Activated CD8-positive, alpha-beta T cell treated with anti-CD3 and anti-CD28 coated beads for 36 hours (primary cell): ENCODE measurements around the gene NEAT1. TPM values are rescaled to one million over a fixed set of nuclear protein-coding genes. Genes with fewer than 3 reads are reported as not detected.

Source experiments
- ATAC-seq: fragments of 200-7000 bp; cut with Tn5 transposase; one replicate; pipeline ENCODE4 v1.10.0; 2021; ENCODE audit warnings: mild to moderate bottlenecking, moderate library complexity
- CTCF ChIA-PET: fragments of 350-600 bp; sonication (Branson Sonifier 250); formaldehyde crosslinking; loops from one replicate; lab custom pipeline; 2021; ENCODE audit warnings: antibody characterized with exemption; lab: Charles Lee
- POLR2A ChIA-PET: fragments of 350-600 bp; sonication (Branson Sonifier 250); formaldehyde crosslinking; loops from one replicate; lab custom pipeline; 2021; ENCODE audit warnings: antibody characterized with exemption; lab: Charles Lee
- DNase-seq: peaks from one replicate; pipeline ENCODE4 v3.0.0-alpha.2; 2020
- H3K27ac Mint-ChIP-seq: one replicate; pipeline ENCODE4 v1.8.0; 2021; ENCODE audit warnings: mild to moderate bottlenecking, mixed read lengths
- H3K27me3 Mint-ChIP-seq: one replicate; pipeline ENCODE4 v1.8.0; 2021; ENCODE audit warnings: mixed read lengths
- H3K36me3 Mint-ChIP-seq: one replicate; pipeline ENCODE4 v1.8.0; 2021; ENCODE audit warnings: low read depth, mixed read lengths
- H3K4me1 Mint-ChIP-seq: one replicate; pipeline ENCODE4 v1.8.0; 2021; ENCODE audit warnings: low read depth, mixed read lengths
- H3K4me3 Mint-ChIP-seq: one replicate; pipeline ENCODE4 v1.8.0; 2021; ENCODE audit warnings: mild to moderate bottlenecking, moderate library complexity, mixed read lengths
- H3K9me3 Mint-ChIP-seq: one replicate; pipeline ENCODE4 v1.8.0; 2021; ENCODE audit warnings: mixed read lengths
- intact Hi-C: fragments of 100-400 bp; cut with micrococcal nuclease; formaldehyde crosslinking; loops from one replicate; pipeline ENCODE4 v1.10.0; 2022
- total RNA-seq, 2 experiments: library from RNA; stranded (reverse); gene quantifications; one replicate each; pipeline ENCODE4 v1.2.3, GENCODE V29; 2021
- TF ChIP-seq, protein P1 (sequence below): fragments of 200-600 bp; IDR thresholded peaks from one replicate; pipeline ENCODE4 v1.8.0; 2022; ENCODE audit warnings: antibody characterized with exemption, mild to moderate bottlenecking

Gene NEAT1
- total RNA-seq, 2 experiments from 2014 or later, result 313 to 358 TPM

- H3K9me3 Mint-ChIP-seq, result no peaks in the 10 kb centered on the region
- POLR2A ChIA-PET, result interaction anchor here (0.5 to 21.0 kb wide), 8 partner anchors 8 to 75 kb away, joined by 3 to 4842 read pairs (median 96); partner anchors contain the start of genes FRMD8, MALAT1, NEAT1 and SLC25A45
- H3K4me1 Mint-ChIP-seq, result peaks cover 63% of the 10 kb centered on the region
- DNase-seq, result peak; percentile 65
- TF ChIP-seq, protein P1, sequence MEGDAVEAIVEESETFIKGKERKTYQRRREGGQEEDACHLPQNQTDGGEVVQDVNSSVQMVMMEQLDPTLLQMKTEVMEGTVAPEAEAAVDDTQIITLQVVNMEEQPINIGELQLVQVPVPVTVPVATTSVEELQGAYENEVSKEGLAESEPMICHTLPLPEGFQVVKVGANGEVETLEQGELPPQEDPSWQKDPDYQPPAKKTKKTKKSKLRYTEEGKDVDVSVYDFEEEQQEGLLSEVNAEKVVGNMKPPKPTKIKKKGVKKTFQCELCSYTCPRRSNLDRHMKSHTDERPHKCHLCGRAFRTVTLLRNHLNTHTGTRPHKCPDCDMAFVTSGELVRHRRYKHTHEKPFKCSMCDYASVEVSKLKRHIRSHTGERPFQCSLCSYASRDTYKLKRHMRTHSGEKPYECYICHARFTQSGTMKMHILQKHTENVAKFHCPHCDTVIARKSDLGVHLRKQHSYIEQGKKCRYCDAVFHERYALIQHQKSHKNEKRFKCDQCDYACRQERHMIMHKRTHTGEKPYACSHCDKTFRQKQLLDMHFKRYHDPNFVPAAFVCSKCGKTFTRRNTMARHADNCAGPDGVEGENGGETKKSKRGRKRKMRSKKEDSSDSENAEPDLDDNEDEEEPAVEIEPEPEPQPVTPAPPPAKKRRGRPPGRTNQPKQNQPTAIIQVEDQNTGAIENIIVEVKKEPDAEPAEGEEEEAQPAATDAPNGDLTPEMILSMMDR, result no peak
- H3K4me3 Mint-ChIP-seq, result peak overlapping the region; percentile 89
- peak overlapping the region; percentile 98 for H3K27ac Mint-ChIP-seq
- H3K36me3 Mint-ChIP-seq, result peaks cover 76% of the 10 kb centered on the region
- peaks cover 3% of the 10 kb centered on the region for H3K27me3 Mint-ChIP-seq
- intact Hi-C loops, result loop anchor here (2.0 to 5.0 kb wide), 3 partner anchors 46 to 144 kb away; partner anchors contain the start of genes FAM89B, SLC25A45 and ZNRD2
- CTCF ChIA-PET, result interaction anchor here (1.4 to 2.3 kb wide), 2 partner anchors 8 to 12 kb away, joined by 4 to 8 read pairs; no protein-coding TSS in a partner anchor
- peak; percentile 2 for ATAC-seq
Measured at GRCh38 chr11:65427691-65428577, 5.3 kb downstream of the NEAT1 start.

DNA sequence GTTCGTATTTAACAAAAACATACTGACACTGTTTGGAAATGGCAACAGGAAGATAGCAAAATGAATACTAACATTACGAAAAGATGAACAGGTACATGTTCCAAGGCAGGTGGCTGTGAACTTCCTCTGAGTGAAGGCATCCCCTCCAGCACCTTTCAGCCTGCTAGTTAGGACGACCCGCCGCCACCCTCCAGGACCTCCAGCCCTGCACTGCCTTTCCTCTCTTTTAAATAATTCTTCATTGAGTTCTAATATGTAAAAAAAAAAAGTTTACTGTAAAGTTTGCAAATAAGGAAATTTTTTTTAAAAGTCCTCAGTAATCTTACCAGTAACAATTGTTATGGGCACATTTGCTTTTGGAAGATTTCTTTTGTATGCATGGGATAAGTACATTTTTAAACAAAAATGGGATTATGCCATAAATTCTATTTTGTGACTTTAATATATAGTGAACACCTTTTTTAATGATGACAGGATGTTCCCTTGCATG is 6.0 kb downstream of the NEAT1 start:
- Mint-ChIP-seq H3K4me3 (peak overlapping the region; percentile 89), H3K9me3 (no peaks in the 10 kb centered on the region), H3K27me3 (peaks cover 2% of the 10 kb centered on the region), H3K27ac (peak overlapping the region; percentile 98), H3K4me1 (peaks cover 68% of the 10 kb centered on the region), H3K36me3 (peaks cover 72% of the 10 kb centered on the region)
- POLR2A ChIA-PET, result interaction anchor here (0.5 to 21.0 kb wide), 4 partner anchors 12 to 75 kb away, joined by 3 to 4842 read pairs (median 286); partner anchors contain the start of genes MALAT1 and NEAT1
- ATAC-seq (no peak), DNase-seq (peak; percentile 35)
- CTCF ChIA-PET, result interaction anchor here (1.4 to 2.3 kb wide), 2 partner anchors 9 to 12 kb away, joined by 4 to 8 read pairs; no protein-coding TSS in a partner anchor
- intact Hi-C loops, result loop anchor here (5.0 kb wide), 2 partner anchors 46 to 144 kb away; partner anchors contain the start of genes FAM89B, SLC25A45 and ZNRD2
- TF ChIP-seq, protein P1, result no peak

GRCh38 chr11:65429068-65429681 is 6.6 kb downstream of the NEAT1 start:
- peak; percentile 36 for DNase-seq
- Mint-ChIP-seq H3K4me3 (peak overlapping the region; percentile 89), H3K9me3 (no peaks in the 10 kb centered on the region), H3K27me3 (no peaks in the 10 kb centered on the region), H3K27ac (peak overlapping the region; percentile 98), H3K4me1 (peaks cover 71% of the 10 kb centered on the region), H3K36me3 (peaks cover 70% of the 10 kb centered on the region)
- TF ChIP-seq, protein P1, result no peak
- ChIA-PET CTCF (interaction anchor here (1.0 to 2.3 kb wide), 3 partner anchors 9 to 68 kb away, joined by 4 to 8 read pairs (median 4); no protein-coding TSS in a partner anchor), POLR2A (interaction anchor here (10.7 to 21.0 kb wide), 3 partner anchors 12 to 74 kb away, joined by 181 to 4842 read pairs (median 391); partner anchors contain the start of genes MALAT1 and NEAT1)
- intact Hi-C loops, result loop anchor here (5.0 kb wide), 2 partner anchors 47 to 143 kb away; partner anchors contain the start of genes FAM89B, SLC25A45 and ZNRD2
- no peak for ATAC-seq

GRCh38 chr11:65429724-65430405 is 7.3 kb downstream of the NEAT1 start:
- TF ChIP-seq, protein P1, result no peak
- H3K4me1 Mint-ChIP-seq, result peaks cover 78% of the 10 kb centered on the region
- ChIA-PET CTCF (interaction anchor here (0.8 to 1.6 kb wide), 4 partner anchors 14 to 78 kb away, joined by 3 to 8 read pairs (median 4); no protein-coding TSS in a partner anchor), POLR2A (interaction anchor here (0.6 to 21.0 kb wide), 6 partner anchors 11 to 73 kb away, joined by 3 to 4842 read pairs (median 94); partner anchors contain the start of genes MALAT1 and NEAT1)
- peak overlapping the region; percentile 98 for H3K27ac Mint-ChIP-seq
- DNase-seq, result peak; percentile 64
- no peaks in the 10 kb centered on the region for H3K9me3 Mint-ChIP-seq
- intact Hi-C loops, result loop anchor here (2.0 to 5.0 kb wide), 3 partner anchors 13 to 142 kb away; partner anchors contain the start of genes FAM89B, SLC25A45 and ZNRD2
- H3K36me3 Mint-ChIP-seq, result peaks cover 70% of the 10 kb centered on the region
- no peak for ATAC-seq
- no peaks in the 10 kb centered on the region for H3K27me3 Mint-ChIP-seq
- peak overlapping the region; percentile 89 for H3K4me3 Mint-ChIP-seq
